ENCODE data around the gene APH1A. TPM values are rescaled to one million over a fixed set of nuclear protein-coding genes. Genes with fewer than 3 reads are reported as not detected.
A peak's percentile ranks its signal among the peaks of the same experiment; 100 is the strongest.

APH1A gene
- total RNA-seq, 1 donor from 2014 or later = 170 TPM

DNA sequence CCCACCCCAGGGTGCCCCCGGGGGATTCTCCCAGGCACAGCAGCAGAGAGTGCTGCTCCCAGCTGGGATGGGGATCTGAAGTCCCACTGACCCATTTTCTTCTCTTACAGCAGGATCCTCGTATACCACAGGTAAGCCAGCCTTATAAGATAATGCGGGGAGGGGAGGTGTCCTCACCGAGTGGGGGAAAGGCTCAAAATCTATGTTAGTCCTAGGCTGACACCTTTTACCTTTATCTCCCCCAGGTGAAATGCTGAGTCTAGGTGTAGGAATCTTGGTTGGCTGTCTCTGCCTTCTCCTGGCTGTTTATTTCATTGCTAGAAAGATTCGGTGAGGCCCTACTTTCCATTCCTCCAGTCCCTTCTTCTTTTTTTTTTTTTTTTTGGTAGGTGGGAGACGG is 5.3 kb downstream of the APH1A start:
- FAIRE-seq (no peak), DNase-seq (ENCODE audit: low read depth) (no peak)
- H3K4me3 ChIP-seq (ENCODE audit: low read depth, low read length) = no peak overlapping the region
- H3K36me3 ChIP-seq (ENCODE audit: control insufficient read depth, insufficient read depth, low read length) = peaks cover 8% of the 10 kb centered on the region
- no peaks in the 10 kb centered on the region for H3K27me3 ChIP-seq (ENCODE audit: control insufficient read depth, insufficient read depth, low read length)
- TF ChIP-seq, protein P1, sequence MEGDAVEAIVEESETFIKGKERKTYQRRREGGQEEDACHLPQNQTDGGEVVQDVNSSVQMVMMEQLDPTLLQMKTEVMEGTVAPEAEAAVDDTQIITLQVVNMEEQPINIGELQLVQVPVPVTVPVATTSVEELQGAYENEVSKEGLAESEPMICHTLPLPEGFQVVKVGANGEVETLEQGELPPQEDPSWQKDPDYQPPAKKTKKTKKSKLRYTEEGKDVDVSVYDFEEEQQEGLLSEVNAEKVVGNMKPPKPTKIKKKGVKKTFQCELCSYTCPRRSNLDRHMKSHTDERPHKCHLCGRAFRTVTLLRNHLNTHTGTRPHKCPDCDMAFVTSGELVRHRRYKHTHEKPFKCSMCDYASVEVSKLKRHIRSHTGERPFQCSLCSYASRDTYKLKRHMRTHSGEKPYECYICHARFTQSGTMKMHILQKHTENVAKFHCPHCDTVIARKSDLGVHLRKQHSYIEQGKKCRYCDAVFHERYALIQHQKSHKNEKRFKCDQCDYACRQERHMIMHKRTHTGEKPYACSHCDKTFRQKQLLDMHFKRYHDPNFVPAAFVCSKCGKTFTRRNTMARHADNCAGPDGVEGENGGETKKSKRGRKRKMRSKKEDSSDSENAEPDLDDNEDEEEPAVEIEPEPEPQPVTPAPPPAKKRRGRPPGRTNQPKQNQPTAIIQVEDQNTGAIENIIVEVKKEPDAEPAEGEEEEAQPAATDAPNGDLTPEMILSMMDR (IDR thresholded peaks at IDR 0.05; ENCODE audit: insufficient read depth, low read length, severe bottlenecking) = no peak

- peaks cover 8% of the 10 kb centered on the region for H3K36me3 ChIP-seq (ENCODE audit: control insufficient read depth, insufficient read depth, low read length)
- H3K4me3 ChIP-seq (ENCODE audit: low read depth, low read length) = no peak overlapping the region
- TF ChIP-seq, protein P1 (IDR thresholded peaks at IDR 0.05; ENCODE audit: insufficient read depth, low read length, severe bottlenecking) = no peak
- H3K27me3 ChIP-seq (ENCODE audit: control insufficient read depth, insufficient read depth, low read length) = no peaks in the 10 kb centered on the region
- FAIRE-seq = no peak
- DNase-seq (ENCODE audit: low read depth) = peak; percentile 89
These were observed 6.2 kb downstream of the APH1A start for GRCh38 chr1:150262388-150263320.

DNA sequence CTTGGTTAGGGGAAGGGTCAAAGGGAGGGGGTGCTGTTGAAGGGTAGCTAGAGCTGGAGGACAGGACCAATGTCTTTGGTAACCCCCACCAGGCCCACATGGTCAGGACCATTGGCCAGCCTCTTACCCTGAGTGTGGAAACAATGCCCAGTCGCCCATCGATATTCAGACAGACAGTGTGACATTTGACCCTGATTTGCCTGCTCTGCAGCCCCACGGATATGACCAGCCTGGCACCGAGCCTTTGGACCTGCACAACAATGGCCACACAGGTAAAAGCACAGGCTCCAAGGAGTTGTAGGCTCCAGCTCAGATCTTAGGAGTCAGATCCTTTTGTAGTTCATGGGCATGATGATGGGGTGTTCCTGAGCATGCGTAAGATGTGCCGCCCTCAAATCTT is 7.4 kb downstream of the APH1A start:
- TF ChIP-seq, protein P1 (IDR thresholded peaks at IDR 0.05; ENCODE audit: insufficient read depth, low read length, severe bottlenecking) = no peak
- peaks cover 4% of the 10 kb centered on the region for H3K36me3 ChIP-seq (ENCODE audit: control insufficient read depth, insufficient read depth, low read length)
- H3K27me3 ChIP-seq (ENCODE audit: control insufficient read depth, insufficient read depth, low read length) = no peaks in the 10 kb centered on the region
- FAIRE-seq = no peak
- H3K4me3 ChIP-seq (ENCODE audit: low read depth, low read length) = no peak overlapping the region
- DNase-seq (ENCODE audit: low read depth) = no peak

DNA sequence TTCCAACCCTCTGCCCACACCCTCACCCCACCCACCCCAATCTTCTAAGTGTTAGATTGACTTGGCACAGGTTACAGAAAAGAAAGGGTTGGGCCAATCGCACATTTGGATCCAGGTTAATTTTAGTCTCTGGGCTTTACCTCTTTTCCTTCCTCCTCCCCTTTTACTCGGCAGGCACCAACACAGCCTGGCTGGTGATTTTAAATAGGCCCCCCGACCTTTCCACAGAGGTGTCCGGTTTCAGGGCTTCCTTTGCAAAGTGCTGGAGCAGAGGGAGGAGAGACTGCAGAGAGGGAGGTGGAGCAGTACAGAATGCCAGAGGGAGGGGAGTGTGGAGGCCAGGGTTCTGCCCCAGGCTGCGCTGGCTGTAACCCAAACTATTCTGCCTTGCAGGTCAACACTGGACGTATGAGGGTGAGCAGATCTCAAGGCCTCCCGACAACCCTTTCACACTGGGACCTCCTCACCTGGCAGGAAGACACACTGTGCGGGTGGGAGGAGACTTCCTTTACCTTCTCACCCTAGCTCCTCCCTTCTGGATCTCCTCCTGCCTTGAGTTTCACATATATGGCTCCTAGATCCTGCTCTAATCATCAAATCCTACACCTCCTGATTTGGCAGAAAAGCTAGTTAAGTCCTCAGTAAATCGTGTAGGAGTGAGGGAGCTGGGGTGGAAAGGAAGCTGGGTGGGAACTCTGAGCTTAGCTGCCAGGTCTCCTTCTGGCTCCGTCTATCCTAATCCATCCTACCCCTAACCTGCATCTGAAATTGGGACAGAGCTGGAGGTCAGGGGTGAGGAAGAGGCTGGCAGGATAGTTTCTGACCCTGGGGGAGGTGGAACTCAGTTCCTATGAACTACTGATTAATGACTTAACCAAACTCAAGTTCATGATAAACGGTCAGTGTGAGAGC is 8.8 kb downstream of the APH1A start:
- no peaks in the 10 kb centered on the region for H3K36me3 ChIP-seq (ENCODE audit: control insufficient read depth, insufficient read depth, low read length)
- peak overlapping the region; percentile 11 for H3K4me3 ChIP-seq (ENCODE audit: low read depth, low read length)
- FAIRE-seq (no peak), DNase-seq (ENCODE audit: low read depth) (peak; percentile 69)
- TF ChIP-seq, protein P1 (IDR thresholded peaks at IDR 0.05; ENCODE audit: insufficient read depth, low read length, severe bottlenecking) = no peak
- no peaks in the 10 kb centered on the region for H3K27me3 ChIP-seq (ENCODE audit: control insufficient read depth, insufficient read depth, low read length)

DNA sequence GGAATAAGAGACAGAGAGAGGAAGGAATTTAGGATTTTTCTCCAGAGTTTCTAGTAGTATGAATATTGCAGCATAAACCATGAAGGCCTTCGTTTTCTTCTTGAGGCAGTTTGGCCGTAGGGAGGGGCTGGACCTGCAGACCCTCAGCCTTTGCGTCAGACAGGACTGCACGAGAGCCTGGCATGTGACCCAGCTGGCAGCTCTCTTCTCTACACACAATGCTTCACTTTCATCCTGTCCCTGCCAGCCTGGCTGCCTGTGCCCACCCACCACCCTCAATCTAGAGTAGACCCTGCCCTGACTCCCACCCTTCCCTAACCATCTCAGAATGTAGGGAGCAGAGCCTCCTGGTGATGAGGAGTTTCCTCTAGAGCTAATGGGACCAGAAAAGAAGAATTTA is 9.6 kb downstream of the APH1A start:
- FAIRE-seq (no peak), DNase-seq (ENCODE audit: low read depth) (no peak)
- Histone ChIP-seq H3K36me3 (ENCODE audit: control insufficient read depth, insufficient read depth, low read length) (no peaks in the 10 kb centered on the region), H3K27me3 (ENCODE audit: control insufficient read depth, insufficient read depth, low read length) (no peaks in the 10 kb centered on the region), H3K4me3 (ENCODE audit: low read depth, low read length) (no peak overlapping the region)
- TF ChIP-seq, protein P1 (IDR thresholded peaks at IDR 0.05; ENCODE audit: insufficient read depth, low read length, severe bottlenecking) = no peak
